HUES64 (cell line): ENCODE data around the gene POTEB2. TPM values are rescaled to one million over a fixed set of nuclear protein-coding genes. Genes with fewer than 3 reads are reported as not detected.
"Not testable (repeated sequence)": the region's sequence is repeated elsewhere in the genome, so short reads cannot be mapped to it uniquely, and the experiment has no call there.

Experiments
- H3K27ac ChIP-seq: 2 replicates; pipeline ENCODE4 v1.7.0; 2013; ENCODE audit warnings: low read depth, low read length, inconsistent platforms
- H3K27me3 ChIP-seq: 2 replicates; pipeline ENCODE4 v1.6.1; 2013; ENCODE audit warnings: mild to moderate bottlenecking, low read length; ENCODE audit not compliant: insufficient read depth
- H3K36me3 ChIP-seq: 2 replicates; pipeline ENCODE4 v1.6.1; 2013; ENCODE audit warnings: mild to moderate bottlenecking, low read length; ENCODE audit not compliant: insufficient read depth
- H3K4me1 ChIP-seq: 2 replicates; pipeline ENCODE4 v1.6.1; 2013; ENCODE audit warnings: mild to moderate bottlenecking, low read length, moderate library complexity; ENCODE audit not compliant: insufficient read depth
- H3K4me3 ChIP-seq: 2 replicates; pipeline ENCODE4 v1.5.1; 2013; ENCODE audit warnings: mild to moderate bottlenecking, low read length, moderate library complexity
- H3K9ac ChIP-seq: 2 replicates; pipeline ENCODE4 v1.6.1; 2013; ENCODE audit warnings: mild to moderate bottlenecking, low read depth, low read length
- H3K9me3 ChIP-seq: 2 replicates; pipeline ENCODE4 v1.6.1; 2013; ENCODE audit warnings: low read depth, low read length; ENCODE audit not compliant: insufficient read depth
- WGBS: fragments of 150-250, 120-280 bp; methylation state at CpG from one replicate; pipeline ENCODE4 v1.1.7; 2013; ENCODE audit warnings: missing lambda C conversion rate; 5-methylcytosine and 5-hydroxymethylcytosine counted together
- polyA plus RNA-seq, 2 experiments: library from polyadenylated mRNA; stranded (reverse); fragments of 50-300 nt; gene quantifications; one replicate each; pipeline ENCODE4 v1.2.3, GENCODE V29; 2013

The POTEB2 gene
- not detected for polyA plus RNA-seq (2013, experiment 1 of 2)
- polyA plus RNA-seq (2013, experiment 2 of 2): not detected

DNA sequence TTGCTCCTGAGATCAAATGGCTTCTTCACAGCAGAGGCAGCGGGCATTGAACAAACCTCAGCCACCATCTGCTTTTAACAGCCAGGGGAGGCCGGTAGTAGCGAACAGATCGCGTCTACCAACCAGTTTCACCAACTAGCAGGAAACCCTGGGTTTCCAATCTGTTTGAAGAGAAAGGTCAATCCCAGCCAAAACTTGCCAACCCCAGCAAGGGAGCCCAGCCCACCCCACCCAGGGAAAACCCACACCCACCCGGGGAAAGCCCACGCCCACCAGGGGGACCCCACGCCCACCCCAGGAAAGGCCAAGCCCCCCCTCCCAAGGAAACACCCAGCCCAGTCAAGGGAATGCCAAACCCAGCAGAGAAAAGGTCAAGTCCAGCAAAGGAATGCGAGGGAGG is at the start of gene POTEB2:
Gene POTEB2, minus strand, starts transcription at position 101 of the 400 bp plus-strand sequence. Its CDS starts 33 bp downstream, at position 68.
- no CpG with 5 or more reads among the region's 9 CpGs for WGBS
- H3K9ac ChIP-seq, H3K27me3 ChIP-seq, H3K9me3 ChIP-seq, H3K4me1 ChIP-seq, H3K27ac ChIP-seq, H3K36me3 ChIP-seq, H3K4me3 ChIP-seq: not testable (repeated sequence)

DNA sequence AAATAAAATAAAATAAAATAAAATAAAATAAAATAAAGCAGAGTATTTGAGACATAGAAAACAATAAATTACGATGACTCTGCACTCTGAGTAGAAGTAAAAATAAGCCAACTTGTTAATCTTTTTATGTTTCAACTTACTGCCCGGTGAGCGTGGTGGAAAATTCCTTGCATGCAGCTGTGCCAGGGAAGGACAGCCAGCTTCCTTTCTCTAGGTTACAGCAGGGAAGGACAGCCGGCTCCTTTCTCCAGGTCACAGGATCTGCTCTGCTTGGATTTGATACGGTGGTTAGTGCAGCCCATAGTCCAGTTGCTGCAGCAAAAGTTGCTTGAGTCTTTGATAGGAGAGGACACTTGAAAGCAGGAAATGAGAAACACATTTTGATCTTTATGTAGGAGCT is 13.8 kb upstream of the POTEB2 start:
- not testable (repeated sequence) for H3K36me3 ChIP-seq, H3K9ac ChIP-seq, H3K27me3 ChIP-seq, H3K27ac ChIP-seq, H3K4me3 ChIP-seq, H3K4me1 ChIP-seq, H3K9me3 ChIP-seq
- no CpG with 5 or more reads among the region's 5 CpGs for WGBS

DNA sequence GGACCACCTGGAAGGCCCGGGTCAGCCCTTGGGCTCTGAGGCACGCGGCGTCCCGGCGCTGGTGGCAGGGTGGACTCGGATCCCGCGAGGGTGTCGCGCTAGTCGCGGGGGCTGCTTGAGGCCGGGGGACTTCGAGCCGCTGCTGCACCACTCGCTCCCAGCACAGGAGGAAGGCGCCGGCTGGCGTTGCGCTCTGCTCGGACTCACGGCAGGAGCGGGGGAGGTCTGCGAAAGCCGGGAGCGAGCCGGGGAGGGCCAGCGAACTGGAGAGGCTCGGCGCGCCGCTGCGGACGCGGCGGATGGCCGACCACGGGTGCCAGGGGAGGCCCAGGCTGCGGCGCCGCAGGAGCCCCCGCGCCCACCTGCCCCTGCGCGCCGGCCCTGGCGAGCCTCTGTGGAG is 12.3 kb upstream of the POTEB2 start:
- not testable (repeated sequence) for H3K9me3 ChIP-seq, H3K27me3 ChIP-seq, H3K4me3 ChIP-seq, H3K4me1 ChIP-seq, H3K9ac ChIP-seq, H3K36me3 ChIP-seq, H3K27ac ChIP-seq
- WGBS: no CpG with 5 or more reads among the region's 48 CpGs

DNA sequence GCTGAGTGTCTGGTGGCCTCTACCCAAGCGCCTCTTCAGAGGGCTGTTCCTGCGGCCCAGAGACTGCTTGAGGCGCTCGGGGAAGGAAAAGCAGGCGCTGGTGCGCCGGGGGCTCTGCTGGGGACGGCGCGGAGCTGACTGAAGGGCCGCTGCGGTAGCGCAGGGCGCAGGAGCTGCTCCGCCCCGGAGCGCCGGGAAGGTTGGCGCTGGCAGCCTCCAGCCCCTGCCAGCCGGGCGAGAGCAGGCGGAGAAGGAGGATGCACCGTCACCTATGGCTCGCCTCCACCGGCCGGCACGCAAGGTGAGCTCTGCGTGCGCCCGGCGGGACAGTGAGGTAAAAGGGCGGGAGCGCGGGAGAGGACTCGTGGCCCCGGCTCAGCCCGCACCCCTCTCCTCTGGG is 11.7 kb upstream of the POTEB2 start:
- no CpG with 5 or more reads among the region's 37 CpGs for WGBS
- not testable (repeated sequence) for H3K9ac ChIP-seq, H3K27ac ChIP-seq, H3K9me3 ChIP-seq, H3K4me3 ChIP-seq, H3K27me3 ChIP-seq, H3K4me1 ChIP-seq, H3K36me3 ChIP-seq
